IPS-18c (cell line): ENCODE data around the gene RUBCNL.

Source experiments
- H3K4me3 ChIP-seq: 2 replicates; pipeline ENCODE4 v1.7.0; 2013; ENCODE audit warnings: low read depth, mild to moderate bottlenecking, low read length, moderate library complexity; ENCODE audit not compliant: insufficient read depth
- H3K9me3 ChIP-seq: one replicate; pipeline ENCODE4 v1.6.1; 2013; ENCODE audit warnings: mild to moderate bottlenecking, low read length, moderate library complexity; ENCODE audit not compliant: control insufficient read depth, insufficient read depth

The RUBCNL gene

GRCh38 chr13:46296115-46296822 is 90.8 kb downstream of the RUBCNL start:
- Histone ChIP-seq H3K9me3 (no peaks in the 10 kb centered on the region), H3K4me3 (no peak overlapping the region)

- Histone ChIP-seq H3K4me3 (no peak overlapping the region), H3K9me3 (no peaks in the 10 kb centered on the region)
Observed at GRCh38 chr13:46295491-46296114, 91.4 kb downstream of the RUBCNL start.

- H3K4me3 ChIP-seq = no peak overlapping the region
- H3K9me3 ChIP-seq = no peaks in the 10 kb centered on the region
Observed at GRCh38 chr13:46293436-46293835, 93.6 kb downstream of the RUBCNL start.
